ENCODE results near the gene CSF3R. TPM values are rescaled to one million over a fixed set of nuclear protein-coding genes. Genes with fewer than 3 reads are reported as not detected.

Gene CSF3R
- total and polyA plus RNA-seq, 9 of the 15 experiments (the other 6 are each of a cell fraction or from before 2014, with no cell fraction given) = 0.21 to 0.86 (median 0.40) TPM; not detected in 1

- TF ChIP-seq ZC3H8 (IDR thresholded peaks at IDR 0.05) = no peak
These were observed 37.3 kb upstream of the CSF3R start (continued) for GRCh38 chr1:36520056-36520455.

- DNase-seq (ENCODE audit: extremely low read depth in 1 of 4, low spot score in 3 of 4) (peak; percentile 58 to 85 (median 76)), FAIRE-seq (peak; percentile 78), ATAC-seq (peak; percentile 78)
- Histone ChIP-seq H3K4me3 (no peak overlapping the region), H3K36me3 (ENCODE audit: control insufficient read depth, insufficient read depth, low read length) (no peaks in the 10 kb centered on the region), H3K9me3 (replicated peaks; ENCODE audit: control insufficient read depth, insufficient read depth, low read depth, low read length) (no peaks in the 10 kb centered on the region), H3K79me2 (ENCODE audit: control insufficient read depth, insufficient read depth, low read length) (no peaks in the 10 kb centered on the region), H3K9me1 (ENCODE audit: control insufficient read depth, insufficient read depth, low read length) (no peaks in the 10 kb centered on the region), H3K27ac (ENCODE audit: extremely low read depth, low read depth, low read length) (peak overlapping the region; percentile 11; the same call in 2 of the 3 replicates), H3K4me2 (ENCODE audit: insufficient read depth, low read length) (peak overlapping the region; percentile 54), H3K4me1 (replicated peaks in 1 of 2; ENCODE audit: control insufficient read depth in 2 of 2, insufficient read depth in 2 of 2, low read length in 2 of 2) (peaks cover 29 to 37% of the 10 kb centered on the region in 2 experiments; a peak in 4 of 5 replicates), H3K27me3 (ENCODE audit: control insufficient read depth in 2 of 2, insufficient read depth in 2 of 2, low read length in 2 of 2) (no peaks in the 10 kb centered on the region), H4K20me1 (replicated peaks; ENCODE audit: control insufficient read depth, insufficient read depth, low read length) (no peaks in the 10 kb centered on the region), H3K9ac (ENCODE audit: insufficient read depth in 1 of 2, low read depth in 2 of 2, low read length in 2 of 2) (peak overlapping the region in 1 of 2 experiments; percentile 82; a peak in 2 of 4 replicates), H2AFZ (ENCODE audit: low read depth, low read length) (peak overlapping the region; percentile 75)
- intact Hi-C loops (cut with micrococcal nuclease) = loop anchor here (2.0 kb wide), 1 partner anchor 36 kb away; no protein-coding TSS in a partner anchor
- in situ Hi-C loops (cut with MboI) = no loop called here
- WGBS (ENCODE audit: insufficient coverage, low coverage, missing lambda C conversion rate) = 22% methylated on average over 16 of the region's 16 CpGs
- CTCF ChIA-PET (ENCODE audit: low intra/inter-chr PET ratio) = interaction anchor here (1.2 to 1.4 kb wide), 2 partner anchors 133 to 806 kb away, joined by 5 to 6 read pairs; no protein-coding TSS in a partner anchor
- no TSS peak for BruUV-seq (replicated peaks)
- POLR2A ChIA-PET = interaction anchor here (0.7 to 1.1 kb wide), 5 partner anchors 11 to 481 kb away, joined by 3 to 4 read pairs (median 3); no protein-coding TSS in a partner anchor
- no peak for TF ChIP-seq SMC3 (conservative IDR thresholded peaks at IDR 0.05; ENCODE audit: insufficient read depth, low read depth, low read length)
- no peak for TF ChIP-seq RBM22 (IDR thresholded peaks at IDR 0.05; ENCODE audit: low read depth, low read length, poor library complexity, severe bottlenecking)
- no peak for TF ChIP-seq MCM2 (IDR thresholded peaks at IDR 0.05; ENCODE audit: low read depth)
- TF ChIP-seq TOE1 (IDR thresholded peaks at IDR 0.05; ENCODE audit: borderline replicate concordance) = 0 out of 2 replicates have a peak, but pooled peaks have one; percentile 31
- TF ChIP-seq TOE1 (CRISPR knock-in tag; IDR thresholded peaks at IDR 0.05; ENCODE audit: borderline replicate concordance, low read depth) = no peak; the same call in 1 of the 2 replicates
- TF ChIP-seq ZNF175 (CRISPR knock-in tag; IDR thresholded peaks at IDR 0.05; ENCODE audit: low read depth) = no peak
- TF ChIP-seq HMG20B (CRISPR knock-in tag; IDR thresholded peaks at IDR 0.05) = no peak
- 0 out of 2 replicates have a peak, but pooled peaks have one; percentile 49 for TF ChIP-seq ZBTB7A (IDR thresholded peaks at IDR 0.05; ENCODE audit: borderline replicate concordance, control insufficient read depth, low read depth, low read length)
- TF ChIP-seq ZBTB9 (CRISPR knock-in tag; IDR thresholded peaks at IDR 0.05) = no peak
- TF ChIP-seq SMARCB1 (IDR thresholded peaks at IDR 0.05; ENCODE audit: insufficient read length, low read depth) = no peak
- no peak for TF ChIP-seq ZBTB11 (CRISPR knock-in tag; IDR thresholded peaks at IDR 0.05)
- TF ChIP-seq PHB2 (IDR thresholded peaks at IDR 0.05; ENCODE audit: low read depth) = no peak
- TF ChIP-seq KDM4B (IDR thresholded peaks at IDR 0.05; ENCODE audit: borderline replicate concordance in 2 of 2, low read depth in 1 of 2) = no peak
These were observed 34.5 kb upstream of the CSF3R start for GRCh38 chr1:36517011-36517771.

Measured in K562 (cell line).